GM12878 (cell line): ENCODE data around the gene FASTKD2. TPM values are rescaled to one million over a fixed set of nuclear protein-coding genes. Genes with fewer than 3 reads are reported as not detected.

ENCODE experiments used
- ATAC-seq: fragments of 200-7000 bp; cut with Tn5 transposase; 3 replicates; pipeline ENCODE4 v1.9.1; 2020; ENCODE audit warnings: mild to moderate bottlenecking, moderate library complexity
- BruUV-seq: library from RNA; stranded (reverse); fragments of 400-500 nt; replicated peaks from 2 replicates; lab custom pipeline; 2021; lab: Mats Ljungman, UMichigan
- CTCF ChIA-PET: fragments of 300-600 bp; sonication (Branson Sonifier 250); formaldehyde crosslinking; extraction: SDS; loops from one replicate; lab custom pipeline; 2021; ENCODE audit warnings: inconsistent platforms; lab: Yijun Ruan, JAX
- POLR2A ChIA-PET: fragments of 350-600 bp; formaldehyde crosslinking; extraction: SDS; loops from one replicate; lab custom pipeline; 2021; ENCODE audit warnings: inconsistent platforms; lab: Charles Lee
- RAD21 ChIA-PET: fragments of 300-600 bp; sonication (Branson Sonifier 250); formaldehyde crosslinking; loops from one replicate; lab custom pipeline; 2023; ENCODE audit warnings: antibody characterized with exemption; ENCODE audit not compliant: unreplicated experiment; lab: Charles Lee
- SMC1A ChIA-PET: fragments of 300-600 bp; sonication (Branson Sonifier 250); formaldehyde crosslinking; loops from one replicate; lab custom pipeline; 2023; ENCODE audit not compliant: unreplicated experiment, uncharacterized antibody; lab: Charles Lee
- DNase-seq: peaks from one replicate; pipeline ENCODE4 v3.0.0-alpha.2; 2011; ENCODE audit warnings: low read depth, low spot score
- FAIRE-seq: peaks from 3 replicates; lab custom pipeline; 2011; peaks lifted over from hg19 to GRCh38; lab: Jason Lieb, UNC
- H2AFZ ChIP-seq: 2 replicates; pipeline ENCODE4 v1.6.0; 2011; ENCODE audit warnings: low read depth, low read length, control low read depth; ENCODE audit not compliant: control insufficient read depth
- H3K27ac ChIP-seq: 2 replicates; pipeline ENCODE4 v1.5.1; 2011; ENCODE audit warnings: control low read depth; ENCODE audit not compliant: control insufficient read depth, insufficient read depth
- H3K27me3 ChIP-seq, 2 experiments: replicated peaks in 1 of 2; 2 replicates each; pipeline versions ENCODE4 v1.6.0 to v1.6.1; 2011; ENCODE audit warnings: low read length in 1 of 2; ENCODE audit not compliant: control insufficient read depth in 2 of 2, insufficient read depth in 2 of 2
- H3K36me3 ChIP-seq, 2 experiments: 2 replicates each; pipeline ENCODE4 v1.5.1; 2011; ENCODE audit warnings: low read length in 1 of 2; ENCODE audit not compliant: control insufficient read depth in 2 of 2, insufficient read depth in 2 of 2
- H3K4me1 ChIP-seq: 2 replicates; pipeline ENCODE4 v1.6.1; 2011; ENCODE audit warnings: mild to moderate bottlenecking, low read length, moderate library complexity, mixed read lengths; ENCODE audit not compliant: control insufficient read depth, insufficient read depth
- H3K4me2 ChIP-seq: 2 replicates; pipeline ENCODE4 v1.6.0; 2011; ENCODE audit warnings: control low read depth; ENCODE audit not compliant: control insufficient read depth, insufficient read depth
- H3K4me3 ChIP-seq: fragments of 200-600 bp; sonication (generic); 2 replicates; pipeline ENCODE4 v1.5.1; 2016
- H3K79me2 ChIP-seq: 2 replicates; pipeline ENCODE4 v1.6.0; 2011; ENCODE audit warnings: low read length; ENCODE audit not compliant: control insufficient read depth, insufficient read depth
- H3K9ac ChIP-seq: 2 replicates; pipeline ENCODE4 v1.8.0; 2011; ENCODE audit warnings: low read length, control low read depth, mixed read lengths; ENCODE audit not compliant: control insufficient read depth, insufficient read depth
- H3K9me3 ChIP-seq: replicated peaks from 3 replicates; pipeline ENCODE4 v1.5.1; 2011; ENCODE audit warnings: mild to moderate bottlenecking, low read length; ENCODE audit not compliant: control insufficient read depth, insufficient read depth
- H4K20me1 ChIP-seq: 2 replicates; pipeline ENCODE4 v1.6.0; 2011; ENCODE audit not compliant: control insufficient read depth, insufficient read depth
- ASH2L ChIP-seq: fragments of 300-600, 200-600 bp; sonication (generic); IDR thresholded peaks from 2 replicates; pipeline ENCODE4 v1.6.1; 2017; ENCODE audit warnings: low read depth, mild to moderate bottlenecking, borderline replicate concordance
- ATF7 ChIP-seq: fragments of 450-650 bp; IDR thresholded peaks from 2 replicates; pipeline ENCODE4 v1.6.1; 2016; ENCODE audit warnings: low read depth, mild to moderate bottlenecking
- BHLHE40 ChIP-seq, 2 experiments: fragments of 450-650 bp in 1 of 2; IDR thresholded peaks; 2 replicates each; pipeline ENCODE4 v1.6.1; 2011 to 2017; ENCODE audit warnings: low read depth in 2 of 2, borderline replicate concordance in 1 of 2, improper control_type of control experiment in 1 of 2, low read length in 1 of 2, mild to moderate bottlenecking in 1 of 2
- CBX3 ChIP-seq: fragments of 200-600 bp; sonication (generic); IDR thresholded peaks from 2 replicates; pipeline ENCODE4 v1.6.1; 2016; ENCODE audit warnings: low read depth, borderline replicate concordance
- ETV6 ChIP-seq, 2 experiments: fragments of 450-650 bp in 1 of 2; IDR thresholded peaks in 1 of 2; conservative IDR thresholded peaks in 1 of 2; 2 replicates each; pipeline ENCODE4 v1.6.1; 2014; ENCODE audit warnings: antibody characterized with exemption in 1 of 2, borderline replicate concordance in 1 of 2, low read depth in 1 of 2, mild to moderate bottlenecking in 1 of 2, moderate library complexity in 1 of 2
- FOXK2 ChIP-seq: fragments of 450-650 bp; IDR thresholded peaks from 2 replicates; pipeline ENCODE4 v1.6.1; 2017; ENCODE audit warnings: mild to moderate bottlenecking, moderate library complexity
- GATAD2B ChIP-seq: fragments of 450-650 bp; conservative IDR thresholded peaks from 2 replicates; pipeline ENCODE4 v1.6.1; 2017; ENCODE audit warnings: low read depth, mild to moderate bottlenecking, moderate library complexity
- IRF3 ChIP-seq: fragments of 450-650 bp; IDR thresholded peaks from 2 replicates; pipeline ENCODE4 v1.6.1; 2014; ENCODE audit warnings: mild to moderate bottlenecking
- MAX ChIP-seq: IDR thresholded peaks from 2 replicates; pipeline ENCODE4 v1.6.1; 2012; ENCODE audit warnings: low read depth, low read length, improper control_type of control experiment
- NBN ChIP-seq: fragments of 450-650 bp; IDR thresholded peaks from 2 replicates; pipeline ENCODE4 v1.6.1; 2016
- NFYB ChIP-seq: IDR thresholded peaks from 2 replicates; pipeline ENCODE4 v1.6.1; 2011; ENCODE audit warnings: low read depth, mild to moderate bottlenecking, low read length, improper control_type of control experiment, moderate library complexity; ENCODE audit not compliant: insufficient read depth
- PAX5 ChIP-seq: IDR thresholded peaks from 2 replicates; pipeline ENCODE4 v1.6.1; 2011; ENCODE audit warnings: low read depth, low read length, borderline replicate concordance
- PAX8 ChIP-seq: fragments of 450-650 bp; IDR thresholded peaks from 2 replicates; pipeline ENCODE4 v1.6.1; 2017; ENCODE audit warnings: mild to moderate bottlenecking, moderate library complexity
- POLR2AphosphoS5 ChIP-seq: IDR thresholded peaks from 2 replicates; pipeline ENCODE4 v1.6.1; 2011; ENCODE audit warnings: mild to moderate bottlenecking, low read length, inconsistent platforms
- RAD51 ChIP-seq: fragments of 450-650 bp; IDR thresholded peaks from 2 replicates; pipeline ENCODE4 v1.6.1; 2016; ENCODE audit warnings: moderate library complexity, mild to moderate bottlenecking, inconsistent platforms
- REST ChIP-seq: IDR thresholded peaks from 2 replicates; pipeline ENCODE4 v1.6.1; 2012; ENCODE audit warnings: mild to moderate bottlenecking, low read depth, low read length
- SMC3 ChIP-seq: IDR thresholded peaks from 2 replicates; pipeline ENCODE4 v1.6.1; 2011; ENCODE audit warnings: low read length, improper control_type of control experiment, borderline replicate concordance
- TARDBP ChIP-seq: IDR thresholded peaks from 2 replicates; pipeline ENCODE4 v1.6.1; 2016; ENCODE audit warnings: borderline replicate concordance
- ZNF217 ChIP-seq: fragments of 450-650 bp; IDR thresholded peaks from 2 replicates; pipeline ENCODE4 v1.6.1; 2017; ENCODE audit warnings: antibody characterized with exemption, mild to moderate bottlenecking
- ZNF622 ChIP-seq: fragments of 450-650 bp; IDR thresholded peaks from 2 replicates; pipeline ENCODE4 v1.6.1; 2017; ENCODE audit warnings: mild to moderate bottlenecking, inconsistent platforms
- WGBS: methylation state at CpG from one replicate; pipeline ENCODE4 v1.1.6; 2016; ENCODE audit warnings: low lambda C conversion rate; ENCODE audit not compliant: insufficient replicate concordance, insufficient coverage; ENCODE audit errors: missing lambda C conversion rate; 5-methylcytosine and 5-hydroxymethylcytosine counted together
- in situ Hi-C: fragments of 300-500 bp; cut with MboI; formaldehyde crosslinking; loops from 9 replicates; pipeline ENCODE4 v1.14.3; 2018; ENCODE audit warnings: mixed read lengths
- intact Hi-C: fragments of 100-400 bp; cut with micrococcal nuclease; formaldehyde crosslinking; loops from one replicate; pipeline ENCODE4 v1.14.2; 2022; ENCODE audit not compliant: unreplicated experiment
- polyA plus RNA-seq, 11 experiments: library from polyadenylated mRNA; depleted of rRNA in 4 of 11; unstranded in 6 of 11; stranded (reverse) in 5 of 11; fragments of >200 nt; fragmentation: Nextera tagmentation in 4 of 11; fragmentation: Illumina TruSeq in 1 of 11; extraction: Ambion mirVana in 4 of 11; extraction: Trizol in 1 of 11; gene quantifications; 1 replicate in 1 of 11; 2 replicates in 10 of 11; pipeline versions ENCODE4 v1.2.1 to v1.2.3, GENCODE V29; 2011 to 2016; ENCODE audit warnings: inconsistent platforms in 2 of 11, missing spikeins in 2 of 11, low read depth in 1 of 11
- total RNA-seq, 4 experiments: library from RNA; depleted of rRNA in 3 of 4; stranded (reverse); fragments of >200 nt in 3 of 4; fragmentation: Illumina TruSeq in 1 of 4; extraction: Trizol in 1 of 4; gene quantifications; 2 replicates each; pipeline versions ENCODE4 v1.2.1 to v1.2.3, GENCODE V29; 2013 to 2021

The FASTKD2 gene
- total and polyA plus RNA-seq, 10 of the 15 experiments (the other 5 are each of a cell fraction or from before 2014, with no cell fraction given): 32.1 to 115 (median 52.3) TPM

GRCh38 chr2:206823178-206823577, 57.8 kb downstream of the FASTKD2 start:
- 50% methylated on average over 6 of the region's 6 CpGs for WGBS
- CTCF ChIA-PET: interaction anchor here (1.2 kb wide), 1 partner anchor 31 kb away, joined by 3 read pairs; no protein-coding TSS in a partner anchor
- FAIRE-seq (no peak), DNase-seq (no peak), ATAC-seq (no peak)
- no peak overlapping the region for H3K4me3 ChIP-seq
- intact Hi-C loops (no loop called here), in situ Hi-C loops (no loop called here)
- H4K20me1 ChIP-seq: no peaks in the 10 kb centered on the region
- no peak overlapping the region for H3K4me2 ChIP-seq
- H3K36me3 ChIP-seq: no peaks in the 10 kb centered on the region
- TF ChIP-seq ZNF217 (no peak), CBX3 (no peak), ATF7 (no peak), MAX (no peak), ASH2L (no peak), NFYB (no peak), ZNF622 (no peak), PAX8 (no peak), PAX5 (no peak), RAD51 (no peak), BHLHE40 (IDR thresholded peaks at IDR 0.05; ENCODE audit: borderline replicate concordance in 1 of 2, low read depth in 2 of 2, low read length in 1 of 2) (no peak), POLR2AphosphoS5 (no peak), TARDBP (no peak), GATAD2B (no peak), IRF3 (no peak), SMC3 (no peak), ETV6 (conservative IDR thresholded peaks at IDR 0.05 in 1 of 2, IDR thresholded peaks at IDR 0.05 in 1 of 2; ENCODE audit: borderline replicate concordance in 1 of 2, low read depth in 1 of 2) (no peak), FOXK2 (no peak), NBN (no peak), REST (no peak)
- H3K79me2 ChIP-seq: no peaks in the 10 kb centered on the region
- no peak overlapping the region for H2AFZ ChIP-seq
- POLR2A ChIA-PET: no interaction called here
- H3K27ac ChIP-seq: no peak overlapping the region
- RAD21 ChIA-PET: no interaction called here
- no peaks in the 10 kb centered on the region for H3K27me3 ChIP-seq
- no peak overlapping the region for H3K9ac ChIP-seq
- no peaks in the 10 kb centered on the region for H3K4me1 ChIP-seq
- no TSS peak for BruUV-seq
- no peaks in the 10 kb centered on the region for H3K9me3 ChIP-seq
- SMC1A ChIA-PET: no interaction called here
